CD4-positive, alpha-beta T cell treated with Interleukin-6 at 100 ng/mL for 8 hours (primary cell): Measurements from ENCODE around the gene SLC44A1.
A peak's percentile ranks its signal among the peaks of the same experiment; 100 is the strongest.

Experiments
- DNase-seq: peaks from one replicate; pipeline ENCODE4 v3.0.0-alpha.2; 2020; ENCODE audit warnings: mixed read lengths, low spot score

Gene SLC44A1

DNA sequence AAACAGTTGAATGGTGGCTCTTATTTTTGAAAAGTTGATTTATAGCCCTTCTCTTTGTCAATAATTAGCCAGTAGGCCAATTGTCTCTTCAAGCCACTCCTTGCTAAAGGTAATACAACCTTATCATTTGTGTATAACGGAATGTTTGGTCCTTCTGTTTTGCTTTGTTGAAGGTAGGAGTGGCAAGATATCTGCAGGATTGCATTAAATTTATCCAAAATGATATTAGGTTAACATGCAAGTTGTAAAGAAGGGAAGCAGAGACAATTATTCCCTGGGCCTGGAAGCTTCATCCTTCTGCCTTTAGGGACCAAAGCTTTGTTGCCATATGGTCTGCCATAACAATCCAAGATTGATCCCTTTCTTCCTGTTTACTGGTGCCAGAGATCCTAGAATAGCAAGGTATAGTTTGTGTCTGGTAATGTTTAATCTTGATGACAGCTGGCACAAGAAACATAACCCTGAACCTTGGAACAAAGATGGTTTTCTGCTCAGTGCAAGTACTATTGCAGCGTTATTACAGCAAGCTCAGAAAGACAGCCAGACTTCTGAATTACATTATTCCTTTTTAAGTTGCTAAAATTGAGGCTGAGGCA lies 187.9 kb downstream of the SLC44A1 start:
- DNase-seq: no peak

DNA sequence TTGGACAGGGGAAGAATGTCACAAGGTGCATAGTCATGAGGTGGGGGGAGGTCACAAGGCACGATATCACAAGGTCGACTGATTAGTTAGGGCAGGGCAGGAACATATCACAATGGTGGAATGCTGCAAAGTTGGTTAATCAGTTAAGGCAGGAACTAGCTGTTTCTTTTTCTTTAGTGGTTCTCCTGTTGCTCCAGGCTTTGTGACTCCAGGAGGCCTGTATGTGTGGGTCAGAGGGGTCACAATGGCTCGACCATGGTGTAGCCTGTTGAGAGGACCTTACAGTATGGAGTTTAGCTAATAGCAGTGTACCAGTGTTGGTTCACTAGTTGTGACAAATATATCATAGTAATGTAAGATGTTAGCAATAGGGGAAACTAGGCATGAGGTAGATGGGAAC lies 191.0 kb downstream of the SLC44A1 start:
- no peak for DNase-seq

- DNase-seq: no peak
Observed at GRCh38 chr9:105436783-105437182, 192.3 kb downstream of the SLC44A1 start.

GRCh38 chr9:105437704-105438103 lies 193.3 kb downstream of the SLC44A1 start:
- no peak for DNase-seq

DNA sequence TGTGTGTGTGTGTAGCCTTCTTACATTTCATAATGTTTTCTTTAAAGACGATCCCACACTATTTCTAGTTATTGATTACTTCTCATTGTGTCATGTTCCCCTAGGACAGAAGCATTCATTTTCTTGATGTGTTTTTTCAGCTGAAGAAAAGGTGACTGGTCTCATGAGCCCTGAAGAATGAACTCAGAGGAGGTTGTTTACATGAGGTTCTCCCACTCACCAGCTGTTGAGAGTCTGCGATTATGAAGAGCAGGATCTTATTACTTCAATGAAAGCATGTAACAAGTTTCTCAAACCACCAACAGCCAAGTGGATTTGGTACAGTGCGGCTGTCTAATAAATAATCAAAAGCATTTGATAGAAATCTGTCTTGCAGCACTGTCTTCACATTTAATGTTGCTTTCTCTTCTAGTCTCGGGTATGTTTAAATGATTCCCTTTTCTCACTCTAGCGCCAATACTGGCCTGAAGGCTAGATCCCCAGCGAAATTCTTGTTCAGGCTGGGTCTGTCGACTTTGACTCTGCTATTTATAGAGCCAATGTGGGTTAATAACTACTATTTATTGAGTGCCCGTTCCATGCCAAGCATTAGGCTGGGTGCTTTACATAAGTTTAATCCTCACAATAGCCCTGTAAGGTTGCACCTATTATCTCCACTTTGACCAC lies 193.8 kb downstream of the SLC44A1 start:
- DNase-seq: no peak

DNA sequence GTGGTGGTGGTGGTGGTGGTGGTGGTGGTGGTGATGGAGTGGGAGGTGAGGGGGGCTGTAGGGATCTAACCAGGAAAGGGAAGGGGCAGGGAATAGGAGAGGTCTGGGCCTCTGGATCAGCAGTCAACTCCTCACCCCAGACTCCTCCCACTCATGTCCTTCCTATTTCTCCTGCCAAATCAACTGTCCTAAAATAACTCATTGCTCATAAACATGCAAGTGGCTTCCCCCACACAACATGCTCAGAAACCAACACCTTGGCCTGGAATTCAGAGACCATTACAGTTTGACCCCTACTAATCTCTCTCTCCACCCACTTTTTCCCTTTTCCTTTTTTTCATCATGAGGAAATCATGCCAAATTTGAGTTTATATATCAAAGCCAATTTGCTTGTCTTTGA lies 195.0 kb downstream of the SLC44A1 start:
- DNase-seq: no peak

- no peak for DNase-seq
Observed at GRCh38 chr9:105441616-105442160, 197.2 kb downstream of the SLC44A1 start.

- DNase-seq: no peak
Observed at GRCh38 chr9:105443121-105443520, 198.7 kb downstream of the SLC44A1 start.

- no peak for DNase-seq
Observed at GRCh38 chr9:105444130-105444529, 199.7 kb downstream of the SLC44A1 start.

- DNase-seq: no peak
Observed at GRCh38 chr9:105445203-105445881, 200.9 kb downstream of the SLC44A1 start.

- no peak for DNase-seq
Observed at GRCh38 chr9:105447386-105447813, 202.9 kb downstream of the SLC44A1 start.

- DNase-seq: peak; percentile 87
Observed at GRCh38 chr9:105447814-105448812, 203.7 kb downstream of the SLC44A1 start, which contains the start of gene FSD1L. Gene FSD1L (plus strand): TSS chr9:105448034. CDS start chr9:105448221, 187 bp downstream.

DNA sequence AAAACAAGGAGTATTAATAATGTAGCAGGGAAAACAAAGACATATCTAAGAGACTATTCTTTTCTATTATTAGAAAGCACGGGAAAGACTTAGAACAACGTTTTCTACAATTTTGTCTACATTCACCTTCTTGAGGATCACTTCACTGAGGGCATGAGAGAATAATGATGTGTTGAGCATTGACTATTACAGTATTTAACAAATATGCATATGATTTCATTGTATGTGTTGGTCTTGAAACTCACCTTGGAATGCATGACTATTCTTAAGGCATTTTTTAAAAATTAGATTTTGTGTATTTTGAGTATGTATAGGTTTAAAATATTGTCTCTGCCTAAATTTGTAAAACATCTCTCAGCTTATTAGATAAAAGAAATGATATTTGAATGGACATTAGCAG lies 204.6 kb downstream of the SLC44A1 start:
- no peak for DNase-seq

DNA sequence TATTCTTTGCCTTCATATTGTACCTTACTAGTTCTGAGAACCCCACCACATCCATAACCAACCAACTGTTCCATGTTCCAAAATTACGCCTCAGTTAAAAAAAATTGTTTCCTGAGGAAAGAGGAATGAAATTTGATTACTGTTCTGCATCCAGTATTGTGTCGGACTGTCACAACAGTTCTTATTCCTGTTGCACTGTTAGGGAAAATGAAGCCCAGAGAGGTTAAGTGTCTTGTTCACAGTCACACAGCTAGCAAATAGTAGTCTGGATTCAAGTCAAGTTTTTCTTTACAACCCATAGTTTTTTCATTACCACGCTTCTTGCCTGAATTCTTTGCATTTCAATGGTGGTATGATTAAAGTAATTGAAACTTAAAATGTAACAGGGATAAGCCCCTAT lies 207.7 kb downstream of the SLC44A1 start:
- DNase-seq: no peak

- DNase-seq: no peak
Observed at GRCh38 chr9:105455836-105456475, 211.5 kb downstream of the SLC44A1 start.

DNA sequence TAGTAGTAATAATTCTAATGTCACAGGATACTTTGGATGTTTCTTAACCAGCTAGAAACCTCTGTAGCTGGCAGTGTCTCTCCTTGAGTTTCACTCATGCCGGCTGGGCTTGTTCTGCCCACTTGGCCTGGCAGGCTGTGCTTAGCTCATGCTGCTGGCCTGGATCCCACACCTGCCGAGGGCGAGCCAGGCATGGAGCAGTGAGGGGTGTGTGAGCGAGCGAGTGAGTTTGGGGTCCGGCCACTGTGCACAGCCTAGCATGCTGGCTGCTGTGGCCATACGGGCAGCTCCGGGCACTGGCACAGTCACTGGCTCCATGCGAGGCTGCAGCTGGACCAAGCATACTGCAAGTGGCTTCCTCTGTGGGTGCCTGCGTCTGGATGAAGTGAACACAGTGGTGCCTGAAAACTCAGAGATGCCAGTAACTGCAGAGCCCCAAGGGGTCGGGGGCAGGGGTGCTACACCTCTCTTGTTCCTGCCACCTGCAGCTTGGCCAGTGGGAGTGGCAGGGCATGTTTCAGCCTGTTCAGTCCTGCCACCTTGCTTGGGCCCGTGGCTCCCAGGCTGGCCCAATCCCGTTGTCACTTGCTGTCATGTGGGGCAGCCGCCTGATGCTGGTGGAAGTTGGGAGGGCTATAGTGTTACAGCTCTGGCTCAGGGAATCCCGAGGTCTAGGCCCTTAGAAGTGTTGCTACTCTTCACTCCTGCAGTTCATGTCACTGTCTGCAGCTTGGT lies 213.3 kb downstream of the SLC44A1 start:
- DNase-seq: no peak

GRCh38 chr9:105458404-105458803 lies 214.0 kb downstream of the SLC44A1 start:
- no peak for DNase-seq

GRCh38 chr9:105459336-105459735 lies 214.9 kb downstream of the SLC44A1 start:
- no peak for DNase-seq

GRCh38 chr9:105466898-105467455 lies 222.5 kb downstream of the SLC44A1 start:
- no peak for DNase-seq

DNA sequence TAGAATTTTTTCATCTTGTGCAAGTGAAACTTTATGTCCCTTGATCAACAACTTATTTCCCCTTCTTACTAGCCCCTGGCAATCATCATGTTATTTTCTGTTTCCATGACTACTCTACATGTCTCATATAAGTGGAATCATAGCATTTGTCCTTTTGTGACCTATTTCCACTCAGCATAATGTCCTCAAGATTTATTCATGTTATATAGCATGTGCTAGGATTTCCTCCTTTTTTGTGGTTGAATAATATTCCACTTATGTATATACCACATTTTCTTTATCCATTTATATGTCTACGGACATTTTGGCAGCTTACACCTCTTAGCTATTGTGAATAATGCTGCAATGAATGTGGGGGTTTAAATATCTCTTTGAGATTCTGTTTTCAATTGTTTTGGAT lies 224.4 kb downstream of the SLC44A1 start:
- no peak for DNase-seq
